OCI-LY3 (cell line): Measurements from ENCODE around the gene CRYGN.

Source experiments
- EZH2phosphoT487 ChIP-seq: fragments of 200-600 bp; shearing (Covaris generic); IDR thresholded peaks from 2 replicates; pipeline ENCODE4 v1.6.1; 2018; ENCODE audit warnings: antibody characterized with exemption, mixed run types, low read depth
- TF ChIP-seq, protein P1 (sequence below): fragments of 200-600, 300-600 bp; sonication (generic); IDR thresholded peaks from 2 replicates; pipeline ENCODE4 v1.5.1; 2014; ENCODE audit warnings: antibody characterized with exemption, low read length, low read depth

GRCh38 chr7:151381098-151381347, 58.9 kb downstream of the CRYGN start:
- TF ChIP-seq, protein P1, sequence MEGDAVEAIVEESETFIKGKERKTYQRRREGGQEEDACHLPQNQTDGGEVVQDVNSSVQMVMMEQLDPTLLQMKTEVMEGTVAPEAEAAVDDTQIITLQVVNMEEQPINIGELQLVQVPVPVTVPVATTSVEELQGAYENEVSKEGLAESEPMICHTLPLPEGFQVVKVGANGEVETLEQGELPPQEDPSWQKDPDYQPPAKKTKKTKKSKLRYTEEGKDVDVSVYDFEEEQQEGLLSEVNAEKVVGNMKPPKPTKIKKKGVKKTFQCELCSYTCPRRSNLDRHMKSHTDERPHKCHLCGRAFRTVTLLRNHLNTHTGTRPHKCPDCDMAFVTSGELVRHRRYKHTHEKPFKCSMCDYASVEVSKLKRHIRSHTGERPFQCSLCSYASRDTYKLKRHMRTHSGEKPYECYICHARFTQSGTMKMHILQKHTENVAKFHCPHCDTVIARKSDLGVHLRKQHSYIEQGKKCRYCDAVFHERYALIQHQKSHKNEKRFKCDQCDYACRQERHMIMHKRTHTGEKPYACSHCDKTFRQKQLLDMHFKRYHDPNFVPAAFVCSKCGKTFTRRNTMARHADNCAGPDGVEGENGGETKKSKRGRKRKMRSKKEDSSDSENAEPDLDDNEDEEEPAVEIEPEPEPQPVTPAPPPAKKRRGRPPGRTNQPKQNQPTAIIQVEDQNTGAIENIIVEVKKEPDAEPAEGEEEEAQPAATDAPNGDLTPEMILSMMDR: no peak
- TF ChIP-seq EZH2phosphoT487: no peak
